G401 (cell line): Measurements from ENCODE around the gene RBMS2. TPM values are rescaled to one million over a fixed set of nuclear protein-coding genes. Genes with fewer than 3 reads are reported as not detected.

ENCODE experiments used
- DNase-seq: peaks from one replicate; pipeline ENCODE4 v3.0.0-alpha.2; 2015; ENCODE audit warnings: low spot score
- in situ Hi-C: cut with HindIII; loops from 2 replicates; pipeline ENCODE4 v1.10.0; 2016; ENCODE audit warnings: low sequenced_read_pairs, mixed read lengths
- total RNA-seq: library from RNA; depleted of rRNA; stranded (reverse); fragments of >200 nt; shearing (Covaris generic); gene quantifications from 2 replicates; pipeline ENCODE4 v1.2.3, GENCODE V29; 2014; rRNA removed

Gene RBMS2
- total RNA-seq, 1 experiment from 2014 or later, result 3.8 TPM

DNA sequence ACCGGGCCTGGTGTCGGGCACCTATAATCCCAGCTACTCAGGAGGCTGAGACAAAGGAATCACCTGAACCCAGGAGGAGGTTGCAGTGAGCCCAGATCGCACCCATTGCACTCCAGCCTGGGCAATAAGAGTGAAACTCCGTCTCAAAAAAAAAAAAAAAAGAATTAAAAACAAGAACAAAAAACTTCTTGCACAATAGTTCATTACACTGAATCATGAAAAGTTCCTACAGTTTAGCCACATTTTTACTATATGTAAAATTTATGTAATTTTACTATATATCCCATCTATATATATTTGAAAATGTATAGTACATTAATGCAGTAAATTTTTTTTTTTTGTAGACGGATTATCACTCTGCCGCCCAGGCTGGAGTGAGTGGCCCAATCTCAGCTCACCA is 119.6 kb downstream of the RBMS2 start:
- DNase-seq, result no peak
- in situ Hi-C loops, result no loop called here

DNA sequence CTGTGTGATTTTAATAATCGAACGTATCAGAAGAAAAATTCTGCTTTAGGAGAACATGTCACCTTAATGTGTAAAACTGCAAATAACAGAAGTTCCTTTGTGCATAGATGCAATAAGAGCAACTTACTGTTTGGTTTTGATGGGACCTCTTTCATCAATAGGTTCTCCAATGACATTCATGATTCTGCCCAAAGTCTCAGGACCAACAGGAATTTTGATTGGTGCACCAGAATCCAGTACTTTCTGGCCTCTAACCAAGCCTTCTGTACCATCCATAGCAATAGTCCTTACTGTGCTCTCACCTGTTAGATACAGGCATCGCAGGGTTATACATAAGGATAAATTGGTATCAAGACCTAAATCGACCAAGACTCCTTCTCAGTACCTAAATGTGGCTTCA is 123.0 kb downstream of the RBMS2 start:
- in situ Hi-C loops, result no loop called here
- peak; percentile 20 for DNase-seq

- in situ Hi-C loops, result no loop called here
- no peak for DNase-seq
These were observed 123.6 kb downstream of the RBMS2 start for GRCh38 chr12:56645201-56645716.

Other genes starting within 250 kb of the RBMS2 start
- gene CS, start 221.5 kb upstream of the RBMS2 start, total RNA-seq, result 56.9 and 64.5 TPM in 2 replicates
- 153 and 218 TPM in 2 replicates for gene CNPY2, start 205.8 kb upstream of the RBMS2 start, total RNA-seq
- 16.9 and 18.0 TPM in 2 replicates for gene PAN2, start 187.8 kb upstream of the RBMS2 start, total RNA-seq
- gene IL23A, start 182.9 kb upstream of the RBMS2 start, total RNA-seq, result 1.3 and 5.3 TPM in 2 replicates
- 25.6 and 26.9 TPM in 2 replicates for gene STAT2, start 161.7 kb upstream of the RBMS2 start, total RNA-seq
- gene APOF, start 159.0 kb upstream of the RBMS2 start, total RNA-seq, result not detected in 2 replicates
- 33.3 and 37.4 TPM in 2 replicates for gene TIMELESS, start 72.4 kb upstream of the RBMS2 start, total RNA-seq
- gene MIP, start 67.2 kb upstream of the RBMS2 start, total RNA-seq, result not detected in 2 replicates
- gene SPRYD4, start 53.2 kb upstream of the RBMS2 start, total RNA-seq, result 2.5 and 2.8 TPM in 2 replicates
- 0.12 and 1.2 TPM in 2 replicates for gene GLS2, start 33.7 kb upstream of the RBMS2 start, total RNA-seq
- gene BAZ2A, start 108.5 kb downstream of the RBMS2 start, total RNA-seq, result 2.9 and 7.4 TPM in 2 replicates
- gene ATP5F1B, start 124.2 kb downstream of the RBMS2 start, total RNA-seq, result 211 and 219 TPM in 2 replicates
- 54.0 and 85.3 TPM in 2 replicates for gene PTGES3, start 166.5 kb downstream of the RBMS2 start, total RNA-seq
- gene NACA, start 203.5 kb downstream of the RBMS2 start, total RNA-seq, result 1,378 and 1,667 TPM in 2 replicates
- 11.9 and 25.5 TPM in 2 replicates for gene PRIM1, start 230.5 kb downstream of the RBMS2 start, total RNA-seq
- gene HSD17B6, start 241.5 kb downstream of the RBMS2 start, total RNA-seq, result 1.8 and 3.0 TPM in 2 replicates